Adrenal gland (tissue), 12 donors: ENCODE data around the gene BLVRB. TPM values are rescaled to one million over a fixed set of nuclear protein-coding genes. Genes with fewer than 3 reads are reported as not detected.
"Not testable (repeated sequence)": the region's sequence is repeated elsewhere in the genome, so short reads cannot be mapped to it uniquely, and the experiment has no call there.

Source experiments
- DNase-seq, 7 donors: peaks; one replicate each; pipeline ENCODE4 v3.0.0-alpha.2; 2019 to 2020
- H3K27ac ChIP-seq, 5 donors: fragments of 200-600 bp; sonication (generic) in 4 of 5; 1 replicate in 3 of 5; 2 replicates in 2 of 5; pipeline versions ENCODE4 v1.5.1 to v1.8.0; 2016 to 2020; ENCODE audit warnings: mild to moderate bottlenecking in 1 of 5
- H3K27me3 ChIP-seq: fragments of 200-600 bp; 2 replicates; pipeline ENCODE4 v1.8.0; 2021
- H3K36me3 ChIP-seq, 2 donors: fragments of 200-600 bp; replicated peaks in 1 of 2; 1 replicate in 1 of 2; 2 replicates in 1 of 2; pipeline versions ENCODE4 v1.5.1 to v1.8.0; 2018 to 2022
- H3K4me1 ChIP-seq, 2 donors: fragments of 200-600 bp; replicated peaks in 1 of 2; 1 replicate in 1 of 2; 2 replicates in 1 of 2; pipeline versions ENCODE4 v1.5.1 to v1.8.0; 2018 to 2021
- H3K4me3 ChIP-seq, 4 donors: fragments of 200-600 bp; sonication (generic) in 3 of 4; one replicate each; pipeline ENCODE4 v1.5.1; 2016 to 2018
- H3K9me3 ChIP-seq, 3 donors: fragments of 200-600 bp; sonication (generic) in 1 of 3; replicated peaks in 1 of 3; 1 replicate in 2 of 3; 2 replicates in 1 of 3; pipeline versions ENCODE4 v1.5.1 to v1.8.0; 2016 to 2021
- POLR2A ChIP-seq, 2 donors: fragments of 450-650 bp; IDR thresholded peaks; one replicate each; pipeline ENCODE4 v1.6.1; 2017; ENCODE audit warnings: antibody characterized with exemption in 2 of 2, mild to moderate bottlenecking in 2 of 2, moderate library complexity in 1 of 2
- WGBS, 4 donors: extraction: QIAGEN DNeasy Blood & Tissue Kit in 2 of 4; methylation state at CpG; one replicate each; pipeline versions ENCODE4 v1.1.5 to v1.1.7; 2013 to 2017; 5-methylcytosine and 5-hydroxymethylcytosine counted together
- intact Hi-C, 2 donors: fragments of 100-400 bp; cut with DNase I; formaldehyde crosslinking; loops; one replicate each; pipeline versions ENCODE4 v1.14.1 to v1.15.0; 2022 to 2023
- polyA plus RNA-seq, 3 donors: library from polyadenylated mRNA; stranded (reverse); fragments of 200-250 nt in 2 of 3; fragments of 350-450 nt in 1 of 3; fragmentation: Illumina TruSeq in 1 of 3; extraction: RNeasy Lipid Tissue Mini Kit (QIAGEN cat#74804) in 1 of 3; gene quantifications; one replicate each; pipeline ENCODE4 v1.2.3, GENCODE V29; 2013 to 2014
- total RNA-seq, 9 donors: library from RNA; depleted of rRNA in 4 of 9; stranded (reverse); fragments of >200 nt in 4 of 9; fragments of 120-200 nt in 1 of 9; fragmentation: NEBNext Ultra II Directional in 1 of 9; extraction: Animal tissue kit (Norgen Biotek cat#: 25700) in 1 of 9; gene quantifications; one replicate each; pipeline versions ENCODE4 v1.1.0 to v1.2.4, GENCODE V29; 2013 to 2023
- TF ChIP-seq, protein P1 (sequence below), 6 experiments: fragments of 450-650 bp in 4 of 6; fragments of 200-600 bp in 2 of 6; sonication (generic) in 1 of 6; IDR thresholded peaks; 1 replicate in 5 of 6; 2 replicates in 1 of 6; pipeline versions ENCODE4 v1.5.1 to v1.8.0; 2016 to 2021; ENCODE audit warnings: antibody characterized with exemption in 6 of 6, mild to moderate bottlenecking in 2 of 6, moderate library complexity in 1 of 6
- donor health status: healthy with polysubstance abuse.
- donor health status: Bipolar disorder and iron deficiency.
- donor health status: DM: yes; HTN: yes; CAD: no.
- donor health status: DM: no; HTN: no; CAD: no.
- donor health status: DM: no; HTN: no; CAD: no.
- donor health status: DM: yes; HTN: yes; CAD: no.

The BLVRB gene
- total and polyA plus RNA-seq, 12 donors: 53.8 to 303 (median 123) TPM

- Histone ChIP-seq H3K27ac (no peak overlapping the region), H3K4me1 (peaks cover 10 to 18% of the 10 kb centered on the region in 2 donors), H3K36me3 (peaks cover 0 to 6% of the 10 kb centered on the region in 2 donors), H3K4me3 (no peak overlapping the region), H3K27me3 (no peaks in the 10 kb centered on the region), H3K9me3 (no peaks in the 10 kb centered on the region)
- 90 to 93% (median 92%) methylated on average over 3 of the region's 3 CpGs for WGBS, 4 donors
- no peak for DNase-seq
- TF ChIP-seq POLR2A (IDR thresholded peaks at IDR 0.05): no peak
- TF ChIP-seq, protein P1, sequence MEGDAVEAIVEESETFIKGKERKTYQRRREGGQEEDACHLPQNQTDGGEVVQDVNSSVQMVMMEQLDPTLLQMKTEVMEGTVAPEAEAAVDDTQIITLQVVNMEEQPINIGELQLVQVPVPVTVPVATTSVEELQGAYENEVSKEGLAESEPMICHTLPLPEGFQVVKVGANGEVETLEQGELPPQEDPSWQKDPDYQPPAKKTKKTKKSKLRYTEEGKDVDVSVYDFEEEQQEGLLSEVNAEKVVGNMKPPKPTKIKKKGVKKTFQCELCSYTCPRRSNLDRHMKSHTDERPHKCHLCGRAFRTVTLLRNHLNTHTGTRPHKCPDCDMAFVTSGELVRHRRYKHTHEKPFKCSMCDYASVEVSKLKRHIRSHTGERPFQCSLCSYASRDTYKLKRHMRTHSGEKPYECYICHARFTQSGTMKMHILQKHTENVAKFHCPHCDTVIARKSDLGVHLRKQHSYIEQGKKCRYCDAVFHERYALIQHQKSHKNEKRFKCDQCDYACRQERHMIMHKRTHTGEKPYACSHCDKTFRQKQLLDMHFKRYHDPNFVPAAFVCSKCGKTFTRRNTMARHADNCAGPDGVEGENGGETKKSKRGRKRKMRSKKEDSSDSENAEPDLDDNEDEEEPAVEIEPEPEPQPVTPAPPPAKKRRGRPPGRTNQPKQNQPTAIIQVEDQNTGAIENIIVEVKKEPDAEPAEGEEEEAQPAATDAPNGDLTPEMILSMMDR (IDR thresholded peaks at IDR 0.05): no peak
- intact Hi-C loops: loop anchor here in 1 of 2 donors (10.0 kb wide), 1 partner anchor 135 kb away; no protein-coding TSS in a partner anchor
Observed at GRCh38 chr19:40460185-40460584, 5.4 kb downstream of the BLVRB start.

- H3K4me3 ChIP-seq: no peak overlapping the region
- H3K9me3 ChIP-seq: no peaks in the 10 kb centered on the region
- no peak overlapping the region for H3K27ac ChIP-seq
- H3K36me3 ChIP-seq: peaks cover 0 to 8% of the 10 kb centered on the region in 2 donors
- no peak for DNase-seq
- no peak for TF ChIP-seq POLR2A (IDR thresholded peaks at IDR 0.05)
- TF ChIP-seq, protein P1 (IDR thresholded peaks at IDR 0.05): no peak
- intact Hi-C loops: no loop called here
- WGBS, 4 donors: 90 to 99% (median 95%) methylated on average over 3 of the region's 3 CpGs
- peaks cover 0 to 4% of the 10 kb centered on the region in 2 donors for H3K4me1 ChIP-seq
- H3K27me3 ChIP-seq: no peaks in the 10 kb centered on the region
Observed at GRCh38 chr19:40458597-40458974, 7.0 kb downstream of the BLVRB start.

DNA sequence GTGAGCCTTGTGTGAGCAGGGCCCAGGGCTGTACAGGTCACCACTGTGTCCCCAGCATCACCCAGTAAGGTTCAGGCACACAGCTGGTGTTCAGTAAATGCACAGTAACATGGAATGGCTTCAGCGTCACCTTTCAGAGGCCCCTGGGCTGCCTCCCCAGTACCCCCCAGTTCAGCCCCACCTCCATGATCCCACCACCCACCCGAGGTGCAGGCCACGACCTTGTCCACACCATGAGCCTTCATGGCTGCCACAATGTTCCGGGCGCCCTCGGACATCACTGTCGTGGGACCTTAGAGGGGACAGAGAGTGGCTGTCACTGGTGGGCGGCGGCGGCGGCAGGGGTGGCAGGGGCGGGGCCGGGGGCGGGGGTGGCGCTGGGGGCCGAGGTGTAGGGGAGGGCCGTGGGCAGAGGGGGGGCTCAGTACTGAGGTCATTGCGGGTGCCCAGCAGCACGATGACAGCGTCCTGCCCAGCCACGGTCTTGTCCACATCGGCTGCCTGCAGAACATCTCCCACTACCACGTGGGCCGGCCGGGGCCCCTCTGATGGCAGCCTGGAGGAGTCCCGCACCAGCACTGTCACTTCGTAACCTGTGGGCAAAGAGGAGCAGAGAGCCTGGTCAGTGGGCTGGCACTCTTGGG, 7.5 kb downstream of the BLVRB start:
- 83 to 94% (median 86%) methylated on average over 6 to 27 of the region's 27 CpGs for WGBS, 4 donors
- H3K27ac ChIP-seq: no peak overlapping the region
- intact Hi-C loops: no loop called here
- no peak for DNase-seq
- H3K9me3 ChIP-seq: no peaks in the 10 kb centered on the region
- TF ChIP-seq POLR2A (IDR thresholded peaks at IDR 0.05): no peak
- TF ChIP-seq, protein P1 (IDR thresholded peaks at IDR 0.05): no peak
- H3K27me3 ChIP-seq: no peaks in the 10 kb centered on the region
- H3K4me3 ChIP-seq: no peak overlapping the region
- H3K36me3 ChIP-seq: peaks cover 0 to 8% of the 10 kb centered on the region in 2 donors
- no peaks in the 10 kb centered on the region for H3K4me1 ChIP-seq

- TF ChIP-seq, protein P1 (IDR thresholded peaks at IDR 0.05): no peak
- TF ChIP-seq POLR2A (IDR thresholded peaks at IDR 0.05): no peak
- intact Hi-C loops: no loop called here
- H3K27me3 ChIP-seq: no peaks in the 10 kb centered on the region
- H3K4me3 ChIP-seq: no peak overlapping the region
- DNase-seq: no peak
- H3K36me3 ChIP-seq: peaks cover 0 to 8% of the 10 kb centered on the region in 2 donors
- H3K9me3 ChIP-seq: no peaks in the 10 kb centered on the region
- H3K27ac ChIP-seq: no peak overlapping the region
- H3K4me1 ChIP-seq: no peaks in the 10 kb centered on the region
- WGBS, 4 donors: 77 to 97% (median 89%) methylated on average over 5 of the region's 5 CpGs
Observed at GRCh38 chr19:40457048-40457447, 8.5 kb downstream of the BLVRB start.

DNA sequence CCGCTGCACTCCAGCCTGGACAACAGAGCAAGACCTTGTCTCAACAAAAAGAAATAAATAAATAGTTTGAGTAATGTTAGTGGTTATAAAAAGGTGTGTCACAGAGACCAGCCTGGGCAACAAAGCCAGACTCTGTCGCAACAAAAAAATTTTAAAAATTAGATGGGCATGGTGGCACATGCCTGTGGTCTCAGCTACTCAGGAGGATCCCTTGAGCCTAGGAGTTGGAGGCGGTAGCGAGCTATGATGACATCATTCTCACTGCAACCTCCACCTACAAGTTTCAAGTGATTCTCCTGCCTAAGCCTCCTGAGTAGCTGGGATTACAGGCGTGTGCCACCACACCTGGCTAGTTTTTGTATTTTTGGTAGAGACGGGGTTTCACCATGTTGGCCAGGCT, 11.6 kb downstream of the BLVRB start:
- DNase-seq, intact Hi-C loops, H3K9me3 ChIP-seq, H3K27ac ChIP-seq, H3K4me1 ChIP-seq, H3K4me3 ChIP-seq, H3K27me3 ChIP-seq, H3K36me3 ChIP-seq: not testable (repeated sequence)
- WGBS, 4 donors: 87 to 98% (median 94%) methylated on average over 6 of the region's 6 CpGs
